Thyroid gland (tissue), 4 donors: ENCODE measurements around the gene CCL24.
"Not testable (repeated sequence)": the region's sequence is repeated elsewhere in the genome, so short reads cannot be mapped to it uniquely, and the experiment has no call there.

Experiments
- CTCF ChIP-seq, 6 experiments: fragments of 200-600 bp in 3 of 6; fragments of 450-650 bp in 3 of 6; sonication (generic) in 3 of 6; IDR thresholded peaks; one replicate each; pipeline ENCODE4 v1.5.1; 2016 to 2019; ENCODE audit warnings: antibody characterized with exemption in 6 of 6, mild to moderate bottlenecking in 2 of 6, inconsistent platforms in 1 of 6, moderate library complexity in 1 of 6
- POLR2A ChIP-seq, 2 donors: fragments of 450-650 bp; IDR thresholded peaks; one replicate each; pipeline ENCODE4 v1.6.1; 2017; ENCODE audit warnings: antibody characterized with exemption in 2 of 2, mild to moderate bottlenecking in 2 of 2, moderate library complexity in 1 of 2

- not testable (repeated sequence) for TF ChIP-seq CTCF, POLR2A (IDR thresholded peaks at IDR 0.05)
These were observed 20.1 kb upstream of the CCL24 start for GRCh38 chr7:75833662-75834061.
